Vein endothelial cell (primary cell): ENCODE data around the gene FAT2. TPM values are rescaled to one million over a fixed set of nuclear protein-coding genes. Genes with fewer than 3 reads are reported as not detected.

Experiments used
- total RNA-seq: library from RNA; depleted of rRNA; stranded (reverse); fragments of >200 nt; gene quantifications from 2 replicates; pipeline ENCODE4 v1.2.3, GENCODE V29; 2012

FAT2 gene, protein sequence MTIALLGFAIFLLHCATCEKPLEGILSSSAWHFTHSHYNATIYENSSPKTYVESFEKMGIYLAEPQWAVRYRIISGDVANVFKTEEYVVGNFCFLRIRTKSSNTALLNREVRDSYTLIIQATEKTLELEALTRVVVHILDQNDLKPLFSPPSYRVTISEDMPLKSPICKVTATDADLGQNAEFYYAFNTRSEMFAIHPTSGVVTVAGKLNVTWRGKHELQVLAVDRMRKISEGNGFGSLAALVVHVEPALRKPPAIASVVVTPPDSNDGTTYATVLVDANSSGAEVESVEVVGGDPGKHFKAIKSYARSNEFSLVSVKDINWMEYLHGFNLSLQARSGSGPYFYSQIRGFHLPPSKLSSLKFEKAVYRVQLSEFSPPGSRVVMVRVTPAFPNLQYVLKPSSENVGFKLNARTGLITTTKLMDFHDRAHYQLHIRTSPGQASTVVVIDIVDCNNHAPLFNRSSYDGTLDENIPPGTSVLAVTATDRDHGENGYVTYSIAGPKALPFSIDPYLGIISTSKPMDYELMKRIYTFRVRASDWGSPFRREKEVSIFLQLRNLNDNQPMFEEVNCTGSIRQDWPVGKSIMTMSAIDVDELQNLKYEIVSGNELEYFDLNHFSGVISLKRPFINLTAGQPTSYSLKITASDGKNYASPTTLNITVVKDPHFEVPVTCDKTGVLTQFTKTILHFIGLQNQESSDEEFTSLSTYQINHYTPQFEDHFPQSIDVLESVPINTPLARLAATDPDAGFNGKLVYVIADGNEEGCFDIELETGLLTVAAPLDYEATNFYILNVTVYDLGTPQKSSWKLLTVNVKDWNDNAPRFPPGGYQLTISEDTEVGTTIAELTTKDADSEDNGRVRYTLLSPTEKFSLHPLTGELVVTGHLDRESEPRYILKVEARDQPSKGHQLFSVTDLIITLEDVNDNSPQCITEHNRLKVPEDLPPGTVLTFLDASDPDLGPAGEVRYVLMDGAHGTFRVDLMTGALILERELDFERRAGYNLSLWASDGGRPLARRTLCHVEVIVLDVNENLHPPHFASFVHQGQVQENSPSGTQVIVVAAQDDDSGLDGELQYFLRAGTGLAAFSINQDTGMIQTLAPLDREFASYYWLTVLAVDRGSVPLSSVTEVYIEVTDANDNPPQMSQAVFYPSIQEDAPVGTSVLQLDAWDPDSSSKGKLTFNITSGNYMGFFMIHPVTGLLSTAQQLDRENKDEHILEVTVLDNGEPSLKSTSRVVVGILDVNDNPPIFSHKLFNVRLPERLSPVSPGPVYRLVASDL (N-terminal part only)
- under 0.01 TPM in 1 of 2 replicates, not detected in the other for total RNA-seq

GRCh38 chr5:151591144-151591819 lies at the start of gene FAT2:
TSS of gene FAT2 (minus strand) at chr5:151591331. CDS start at chr5:151568931, 22,400 bp downstream.

Other genes with a start within 250 kb of the FAT2 start
- gene SLC36A2, start 243.8 kb downstream of the FAT2 start, total RNA-seq = not detected in 2 replicates
- gene SLC36A1, start 143.7 kb downstream of the FAT2 start, total RNA-seq = 5.6 and 10.3 TPM in 2 replicates
- gene SPARC, start 95.6 kb upstream of the FAT2 start, total RNA-seq = 1,259 and 1,486 TPM in 2 replicates
- 58.5 and 88.5 TPM in 2 replicates for gene ATOX1, start 167.3 kb upstream of the FAT2 start, total RNA-seq
- 212 and 299 TPM in 2 replicates for gene G3BP1, start 180.6 kb upstream of the FAT2 start, total RNA-seq